C4-2B (cell line): ENCODE measurements around the gene CLIP2.

Experiments used
- CTCF ChIP-seq: fragments of 450-650 bp; conservative IDR thresholded peaks from 2 replicates; pipeline ENCODE4 v1.5.1; 2017; ENCODE audit warnings: mild to moderate bottlenecking
- ZFX ChIP-seq: fragments of 450-650 bp; IDR thresholded peaks from 2 replicates; pipeline ENCODE4 v1.6.1; 2017

- TF ChIP-seq CTCF (no peak), ZFX (no peak)
Measured at GRCh38 chr7:74410772-74411171, 121.6 kb downstream of the CLIP2 start.
